Smooth muscle cell (in vitro differentiated cells): ENCODE data around the gene FKRP. TPM values are rescaled to one million over a fixed set of nuclear protein-coding genes. Genes with fewer than 3 reads are reported as not detected.
A peak's percentile ranks its signal among the peaks of the same experiment; 100 is the strongest.

Experiments used
- DNase-seq: peaks from one replicate; lab custom pipeline; 2025; ENCODE audit not compliant: unreplicated experiment; lab: John Stamatoyannopoulos, UW
- H2AFZ ChIP-seq: fragments of 200-600 bp; sonication (generic); 2 replicates; pipeline ENCODE4 v1.6.0; 2016; ENCODE audit warnings: antibody characterized with exemption, low read depth, mild to moderate bottlenecking
- H3F3A ChIP-seq: fragments of 200-600 bp; sonication (generic); 2 replicates; pipeline ENCODE4 v1.6.0; 2017; ENCODE audit warnings: antibody characterized with exemption, low read depth
- H3K27ac ChIP-seq: fragments of 200-600 bp; sonication (generic); 2 replicates; pipeline ENCODE4 v1.5.1; 2016; ENCODE audit warnings: low read depth, mild to moderate bottlenecking
- H3K27me3 ChIP-seq: fragments of 200-600 bp; sonication (generic); 2 replicates; pipeline ENCODE4 v1.6.1; 2016; ENCODE audit warnings: low read depth, mild to moderate bottlenecking
- H3K36me3 ChIP-seq: fragments of 200-600 bp; sonication (generic); 2 replicates; pipeline ENCODE4 v1.5.1; 2016; ENCODE audit warnings: low read depth
- H3K4me1 ChIP-seq: fragments of 200-600 bp; sonication (generic); 2 replicates; pipeline ENCODE4 v1.5.1; 2016; ENCODE audit warnings: low read depth
- H3K4me2 ChIP-seq: fragments of 200-600 bp; sonication (generic); 2 replicates; pipeline ENCODE4 v1.6.0; 2016; ENCODE audit warnings: mild to moderate bottlenecking
- H3K4me3 ChIP-seq: fragments of 200-600 bp; sonication (generic); 2 replicates; pipeline ENCODE4 v1.5.1; 2016; ENCODE audit warnings: mild to moderate bottlenecking
- H3K79me2 ChIP-seq: fragments of 200-600 bp; sonication (generic); 2 replicates; pipeline ENCODE4 v1.6.0; 2016; ENCODE audit warnings: low read depth, mild to moderate bottlenecking
- H3K9ac ChIP-seq: fragments of 200-600 bp; sonication (generic); 2 replicates; pipeline ENCODE4 v1.6.0; 2016; ENCODE audit warnings: low read depth
- H3K9me3 ChIP-seq: fragments of 200-600 bp; sonication (generic); replicated peaks from 2 replicates; pipeline ENCODE4 v1.5.1; 2016; ENCODE audit warnings: low read depth
- H4K20me1 ChIP-seq: fragments of 200-600 bp; sonication (generic); 2 replicates; pipeline ENCODE4 v1.6.0; 2016; ENCODE audit warnings: low read depth
- CTCF ChIP-seq: fragments of 200-600 bp; sonication (generic); IDR thresholded peaks from 2 replicates; pipeline ENCODE4 v1.5.1; 2017; ENCODE audit warnings: borderline replicate concordance, mild to moderate bottlenecking, antibody characterized with exemption; ENCODE audit not compliant: insufficient read depth, poor library complexity, severe bottlenecking
- WGBS: methylation state at CpG from one replicate; pipeline ENCODE4 v1.1.7; 2016; ENCODE audit warnings: low lambda C conversion rate; 5-methylcytosine and 5-hydroxymethylcytosine counted together
- polyA plus RNA-seq: library from polyadenylated mRNA; unstranded; fragments of >200 nt; fragmentation: Nextera tagmentation; extraction: Ambion mirVana; gene quantifications from 2 replicates; pipeline ENCODE4 v1.2.1, GENCODE V29; 2016
- total RNA-seq: library from RNA; depleted of rRNA; stranded (reverse); fragments of >200 nt; gene quantifications from 2 replicates; pipeline ENCODE4 v1.2.3, GENCODE V29; 2014

Gene FKRP
- total and polyA plus RNA-seq, 2 experiments from 2014 or later, result 18.9 to 35.2 TPM

- no peak overlapping the region for H3K9ac ChIP-seq
- H3F3A ChIP-seq, result peaks cover 7% of the 10 kb centered on the region
- H4K20me1 ChIP-seq, result peaks cover 12% of the 10 kb centered on the region
- no peak overlapping the region for H3K27ac ChIP-seq
- no peaks in the 10 kb centered on the region for H3K36me3 ChIP-seq
- no peak overlapping the region for H3K4me2 ChIP-seq
- no peak overlapping the region for H3K4me3 ChIP-seq
- H2AFZ ChIP-seq, result no peak overlapping the region
- H3K79me2 ChIP-seq, result no peaks in the 10 kb centered on the region
- no peak for TF ChIP-seq CTCF
- no peaks in the 10 kb centered on the region for H3K4me1 ChIP-seq
- no peaks in the 10 kb centered on the region for H3K27me3 ChIP-seq
- no peaks in the 10 kb centered on the region for H3K9me3 ChIP-seq
- 90% methylated on average over 5 of the region's 5 CpGs for WGBS
- no peak for DNase-seq
These were observed 15.6 kb downstream of the FKRP start for GRCh38 chr19:46761418-46761831.

- Histone ChIP-seq H2AFZ (no peak overlapping the region), H3K27me3 (no peaks in the 10 kb centered on the region), H3K9me3 (no peaks in the 10 kb centered on the region), H3F3A (peaks cover 7% of the 10 kb centered on the region), H3K4me3 (no peak overlapping the region), H3K27ac (peak overlapping the region; percentile 35), H3K79me2 (no peaks in the 10 kb centered on the region), H3K36me3 (no peaks in the 10 kb centered on the region), H3K9ac (no peak overlapping the region), H3K4me2 (no peak overlapping the region), H4K20me1 (peaks cover 6% of the 10 kb centered on the region), H3K4me1 (no peaks in the 10 kb centered on the region)
- TF ChIP-seq CTCF, result no peak
- 77% methylated on average over 6 of the region's 6 CpGs for WGBS
- DNase-seq, result no peak
These were observed 16.5 kb downstream of the FKRP start for GRCh38 chr19:46762245-46762890.

- no peak overlapping the region for H2AFZ ChIP-seq
- 90% methylated on average over 11 of the region's 11 CpGs for WGBS
- H3K4me3 ChIP-seq, result no peak overlapping the region
These were observed 19.0 kb downstream of the FKRP start for GRCh38 chr19:46764817-46765291.

More at GRCh38 chr19:46764817-46765291, 19.0 kb downstream of the FKRP start:
- Histone ChIP-seq H3K4me1 (no peaks in the 10 kb centered on the region), H4K20me1 (peaks cover 4% of the 10 kb centered on the region), H3F3A (peaks cover 5% of the 10 kb centered on the region), H3K27ac (no peak overlapping the region), H3K36me3 (no peaks in the 10 kb centered on the region), H3K9ac (no peak overlapping the region), H3K9me3 (no peaks in the 10 kb centered on the region), H3K27me3 (no peaks in the 10 kb centered on the region), H3K79me2 (no peaks in the 10 kb centered on the region), H3K4me2 (no peak overlapping the region)
- no peak for TF ChIP-seq CTCF
- DNase-seq, result no peak
